Measurements from ENCODE around the gene INSRR.

GRCh38 chr1:156859523-156860112 lies 701 bp upstream of the INSRR start:
- no peak for TF ChIP-seq CTCF (IDR thresholded peaks at IDR 0.05)
- TF ChIP-seq POLR2A (IDR thresholded peaks at IDR 0.05): no peak
- TF ChIP-seq EP300 (IDR thresholded peaks at IDR 0.05): no peak
